ENCODE measurements around the gene IL1R1. TPM values are rescaled to one million over a fixed set of nuclear protein-coding genes. Genes with fewer than 3 reads are reported as not detected.

IL1R1 gene
- total RNA-seq, 1 donor from 2014 or later, result 2.2 TPM

DNA sequence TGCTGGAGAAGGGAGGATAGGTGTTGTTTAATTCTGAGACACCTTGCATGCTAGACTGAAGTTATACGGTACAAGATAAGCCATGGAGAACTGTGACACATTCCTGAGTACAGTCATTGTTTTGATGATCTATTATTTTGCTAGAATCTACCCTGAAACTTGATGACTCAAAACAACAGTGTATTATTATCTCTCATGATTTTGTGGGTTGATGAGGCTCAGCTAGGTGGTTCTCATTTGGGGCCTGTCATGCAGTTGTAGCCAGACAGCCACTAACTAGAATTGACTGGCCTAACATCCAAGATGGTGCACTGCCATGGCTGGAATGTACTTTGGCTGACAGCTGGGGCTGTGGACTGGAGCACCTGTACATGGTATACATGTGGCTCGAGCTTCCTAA, 5.4 kb upstream of the IL1R1 start:
- intact Hi-C loops (cut with micrococcal nuclease), result loop anchor here (2.0 to 5.0 kb wide), 4 partner anchors 22 to 230 kb away; no protein-coding TSS in a partner anchor
- Mint-ChIP-seq H3K4me3 (no peak overlapping the region), H3K4me1 (peaks cover 19% of the 10 kb centered on the region), H3K27ac (peak overlapping the region; percentile 73), H3K36me3 (ENCODE audit: low read depth) (peaks cover 4% of the 10 kb centered on the region), H3K9me3 (peaks cover 23% of the 10 kb centered on the region), H3K27me3 (peaks cover 26% of the 10 kb centered on the region)
- DNase-seq, result no peak

DNA sequence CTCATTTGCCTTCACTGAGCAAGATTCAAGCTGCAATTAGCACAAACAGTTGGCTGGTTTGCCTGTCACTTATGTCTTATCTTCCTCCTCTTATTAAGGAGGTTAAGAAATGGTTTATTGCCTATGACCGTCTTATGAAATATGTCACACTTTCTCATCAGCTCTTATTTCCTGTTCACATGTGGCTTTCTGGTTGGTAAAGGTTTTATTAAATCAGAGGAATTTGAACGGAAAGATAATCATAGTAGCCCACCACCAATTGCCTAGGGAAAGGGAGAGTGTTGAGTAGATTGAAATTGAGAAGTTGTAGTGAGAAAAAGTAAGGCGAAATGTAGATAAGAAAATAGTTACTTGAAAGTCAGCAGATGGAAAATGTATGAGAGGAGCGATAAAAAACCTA, 4.2 kb upstream of the IL1R1 start:
- intact Hi-C loops (cut with micrococcal nuclease), result loop anchor here (5.0 kb wide), 1 partner anchor 229 kb away; no protein-coding TSS in a partner anchor

DNA sequence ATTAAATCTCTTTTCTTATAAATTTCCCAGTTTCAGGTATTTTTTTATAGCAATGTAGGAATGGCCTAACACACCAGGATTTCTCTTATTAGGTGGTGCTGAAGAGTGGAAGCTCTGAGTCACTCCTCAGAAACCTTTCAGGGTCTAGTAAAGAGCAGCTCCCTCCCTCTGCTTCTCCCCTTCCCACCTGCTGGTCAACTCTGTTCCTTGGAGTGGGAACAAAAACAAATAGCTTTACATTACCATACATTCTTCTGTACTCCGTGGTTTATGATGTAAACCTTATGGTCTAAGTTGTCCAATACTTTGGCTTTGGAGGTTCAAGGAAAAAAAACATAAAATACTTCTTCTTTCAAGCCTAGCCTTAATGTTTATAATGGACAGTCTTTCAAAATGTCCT, 2.7 kb upstream of the IL1R1 start:
- H3K27ac Mint-ChIP-seq, result no peak overlapping the region
- peaks cover 24% of the 10 kb centered on the region for H3K4me1 Mint-ChIP-seq
- H3K4me3 Mint-ChIP-seq, result no peak overlapping the region
- intact Hi-C loops (cut with micrococcal nuclease), result loop anchor here (1.0 to 5.0 kb wide), 2 partner anchors 7 to 227 kb away; no protein-coding TSS in a partner anchor
- peaks cover 28% of the 10 kb centered on the region for H3K9me3 Mint-ChIP-seq
- peaks cover 35% of the 10 kb centered on the region for H3K27me3 Mint-ChIP-seq
- peaks cover 12% of the 10 kb centered on the region for H3K36me3 Mint-ChIP-seq (ENCODE audit: low read depth)
- DNase-seq, result no peak

More for the DNA sequence above, 4.2 kb upstream of the IL1R1 start:
- no peak for DNase-seq
- peaks cover 31% of the 10 kb centered on the region for H3K27me3 Mint-ChIP-seq
- H3K9me3 Mint-ChIP-seq, result peaks cover 25% of the 10 kb centered on the region
- no peak overlapping the region for H3K4me3 Mint-ChIP-seq
- H3K4me1 Mint-ChIP-seq, result peaks cover 24% of the 10 kb centered on the region
- peak overlapping the region; percentile 1 for H3K27ac Mint-ChIP-seq
- peaks cover 10% of the 10 kb centered on the region for H3K36me3 Mint-ChIP-seq (ENCODE audit: low read depth)

DNA sequence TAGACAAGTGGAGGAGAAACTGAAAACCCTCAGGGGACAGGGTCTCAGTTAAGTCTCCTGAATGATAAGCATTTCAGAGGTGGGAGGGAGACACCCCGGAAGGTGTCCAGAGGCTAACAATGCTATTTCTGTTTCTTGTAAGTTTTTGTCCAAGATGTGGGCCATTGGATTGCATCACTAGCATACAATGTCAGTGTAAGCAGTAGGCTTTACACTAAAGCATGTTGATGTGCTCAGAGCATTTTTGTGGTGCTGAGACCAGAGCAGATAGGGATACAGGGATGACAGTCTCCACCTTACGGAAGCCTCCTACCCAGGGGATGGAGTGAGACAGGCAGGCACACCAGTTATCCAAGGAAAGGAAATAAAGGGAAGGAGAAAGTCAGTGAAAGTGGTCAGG, 2.2 kb upstream of the IL1R1 start:
- peaks cover 32% of the 10 kb centered on the region for H3K9me3 Mint-ChIP-seq
- H3K36me3 Mint-ChIP-seq (ENCODE audit: low read depth), result peaks cover 15% of the 10 kb centered on the region
- peaks cover 35% of the 10 kb centered on the region for H3K27me3 Mint-ChIP-seq
- intact Hi-C loops (cut with micrococcal nuclease), result no loop called here
- no peak for DNase-seq
- H3K27ac Mint-ChIP-seq, result no peak overlapping the region
- H3K4me3 Mint-ChIP-seq, result no peak overlapping the region
- H3K4me1 Mint-ChIP-seq, result peaks cover 24% of the 10 kb centered on the region

GRCh38 chr2:102141011-102141943, 1.3 kb upstream of the IL1R1 start:
- DNase-seq, result no peak
- no peak overlapping the region for H3K27ac Mint-ChIP-seq
- intact Hi-C loops (cut with micrococcal nuclease), result no loop called here
- H3K36me3 Mint-ChIP-seq (ENCODE audit: low read depth), result peaks cover 15% of the 10 kb centered on the region
- H3K4me3 Mint-ChIP-seq, result peak overlapping the region; percentile 9
- H3K4me1 Mint-ChIP-seq, result peaks cover 24% of the 10 kb centered on the region
- peaks cover 35% of the 10 kb centered on the region for H3K9me3 Mint-ChIP-seq
- H3K27me3 Mint-ChIP-seq, result peaks cover 35% of the 10 kb centered on the region

- H3K4me1 Mint-ChIP-seq, result peaks cover 19% of the 10 kb centered on the region
- H3K36me3 Mint-ChIP-seq (ENCODE audit: low read depth), result peaks cover 17% of the 10 kb centered on the region
- H3K4me3 Mint-ChIP-seq, result peak overlapping the region; percentile 72
Observed at GRCh38 chr2:102142829-102143449, 393 bp downstream of the IL1R1 start.

GRCh38 chr2:102143450-102143985, 972 bp downstream of the IL1R1 start:
- H3K36me3 Mint-ChIP-seq (ENCODE audit: low read depth), result peaks cover 17% of the 10 kb centered on the region
- no peak for DNase-seq
- H3K9me3 Mint-ChIP-seq, result peaks cover 30% of the 10 kb centered on the region
- no peak overlapping the region for H3K27ac Mint-ChIP-seq
- peaks cover 19% of the 10 kb centered on the region for H3K4me1 Mint-ChIP-seq
- intact Hi-C loops (cut with micrococcal nuclease), result no loop called here
- peak overlapping the region; percentile 72 for H3K4me3 Mint-ChIP-seq
- peaks cover 33% of the 10 kb centered on the region for H3K27me3 Mint-ChIP-seq

More at GRCh38 chr2:102142829-102143449, 393 bp downstream of the IL1R1 start:
- H3K27me3 Mint-ChIP-seq, result peaks cover 35% of the 10 kb centered on the region
- H3K9me3 Mint-ChIP-seq, result peaks cover 33% of the 10 kb centered on the region
- H3K27ac Mint-ChIP-seq, result no peak overlapping the region
- DNase-seq, result no peak
- intact Hi-C loops (cut with micrococcal nuclease), result no loop called here

- Mint-ChIP-seq H3K4me3 (no peak overlapping the region), H3K9me3 (peaks cover 32% of the 10 kb centered on the region), H3K27me3 (peaks cover 33% of the 10 kb centered on the region), H3K36me3 (ENCODE audit: low read depth) (peaks cover 19% of the 10 kb centered on the region), H3K27ac (no peak overlapping the region), H3K4me1 (peaks cover 19% of the 10 kb centered on the region)
- intact Hi-C loops (cut with micrococcal nuclease), result no loop called here
- DNase-seq, result no peak
Observed at GRCh38 chr2:102144128-102144527, 1.6 kb downstream of the IL1R1 start.

DNA sequence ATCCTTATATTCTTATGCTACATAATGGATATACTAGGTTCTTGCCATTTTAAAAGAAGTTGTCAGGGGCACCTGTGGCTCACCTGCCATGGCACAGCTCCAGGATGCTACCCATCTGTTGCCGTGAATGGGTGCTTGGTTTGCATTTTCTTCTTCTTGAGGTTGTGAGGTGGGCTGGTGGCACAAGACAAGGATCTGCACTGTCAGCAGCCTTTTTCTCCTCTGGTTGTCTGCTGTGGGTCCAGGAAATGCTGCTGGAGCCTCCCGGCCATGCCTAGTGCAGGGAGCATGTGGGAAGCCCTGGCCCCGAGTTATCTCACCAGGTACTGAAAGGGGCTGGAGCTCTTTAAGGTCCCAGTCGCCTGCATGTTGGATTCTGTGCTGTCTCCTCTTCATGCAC, 2.6 kb downstream of the IL1R1 start:
- intact Hi-C loops (cut with micrococcal nuclease), result no loop called here
- no peak for DNase-seq
- Mint-ChIP-seq H3K9me3 (peaks cover 36% of the 10 kb centered on the region), H3K27ac (no peak overlapping the region), H3K4me3 (no peak overlapping the region), H3K27me3 (peaks cover 31% of the 10 kb centered on the region), H3K36me3 (ENCODE audit: low read depth) (peaks cover 17% of the 10 kb centered on the region), H3K4me1 (peaks cover 16% of the 10 kb centered on the region)

DNA sequence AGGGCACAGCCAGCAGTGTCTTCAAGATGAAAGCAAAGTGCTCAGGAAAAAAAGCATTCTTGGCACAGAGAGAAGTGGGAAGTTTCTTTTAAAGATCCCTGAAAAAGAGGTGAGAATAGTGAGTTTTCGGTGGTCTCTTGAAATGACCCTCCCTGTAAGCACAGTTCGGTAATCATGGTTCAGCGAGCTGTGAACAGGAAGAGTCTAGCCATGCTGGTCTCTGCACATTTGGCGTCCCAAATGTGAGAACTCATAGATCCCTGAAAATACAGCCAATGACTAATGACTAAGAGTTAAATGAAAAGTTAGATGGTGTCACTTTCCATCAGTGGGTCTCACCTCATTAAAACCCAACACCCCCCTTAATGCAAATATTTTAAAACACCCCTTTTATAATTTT, 3.4 kb downstream of the IL1R1 start:
- Mint-ChIP-seq H3K27me3 (peaks cover 25% of the 10 kb centered on the region), H3K4me3 (no peak overlapping the region), H3K27ac (no peak overlapping the region), H3K4me1 (peaks cover 16% of the 10 kb centered on the region), H3K36me3 (ENCODE audit: low read depth) (peaks cover 17% of the 10 kb centered on the region), H3K9me3 (peaks cover 37% of the 10 kb centered on the region)
- intact Hi-C loops (cut with micrococcal nuclease), result no loop called here
- DNase-seq, result no peak

GRCh38 chr2:102147935-102148334, 5.4 kb downstream of the IL1R1 start:
- H3K4me1 Mint-ChIP-seq, result peaks cover 13% of the 10 kb centered on the region
- H3K4me3 Mint-ChIP-seq, result no peak overlapping the region
- H3K9me3 Mint-ChIP-seq, result peaks cover 46% of the 10 kb centered on the region
- intact Hi-C loops (cut with micrococcal nuclease), result loop anchor here (1.0 kb wide), 1 partner anchor 9 kb away; no protein-coding TSS in a partner anchor
- peaks cover 9% of the 10 kb centered on the region for H3K27me3 Mint-ChIP-seq
- H3K36me3 Mint-ChIP-seq (ENCODE audit: low read depth), result peaks cover 12% of the 10 kb centered on the region
- peak; percentile 61 for DNase-seq
- peak overlapping the region; percentile 69 for H3K27ac Mint-ChIP-seq

DNA sequence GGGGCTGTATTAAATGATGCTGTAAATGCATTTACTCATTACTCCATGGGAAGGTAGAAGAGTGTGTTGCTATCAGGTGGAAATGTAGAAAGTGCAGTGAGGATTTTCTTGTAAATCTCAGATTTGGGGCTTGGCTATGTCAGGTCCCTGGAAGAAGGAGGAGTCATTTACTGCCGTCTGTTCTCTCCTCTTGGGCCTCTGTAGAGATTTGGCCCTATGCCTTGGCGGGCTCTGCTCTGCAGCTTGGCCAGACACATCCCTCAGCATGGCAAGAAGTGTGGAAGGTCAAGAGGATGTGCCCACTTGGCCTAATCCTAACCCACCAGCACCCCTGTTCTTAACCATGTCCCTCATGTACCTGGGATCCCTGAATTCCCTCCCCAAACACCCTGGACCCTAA, 6.7 kb downstream of the IL1R1 start:
- peaks cover 49% of the 10 kb centered on the region for H3K9me3 Mint-ChIP-seq
- intact Hi-C loops (cut with micrococcal nuclease), result no loop called here
- peaks cover 8% of the 10 kb centered on the region for H3K36me3 Mint-ChIP-seq (ENCODE audit: low read depth)

GRCh38 chr2:102149644-102150455, 7.3 kb downstream of the IL1R1 start:
- no peak overlapping the region for H3K4me3 Mint-ChIP-seq
- peaks cover 52% of the 10 kb centered on the region for H3K9me3 Mint-ChIP-seq
- DNase-seq, result no peak
- intact Hi-C loops (cut with micrococcal nuclease), result no loop called here
- peaks cover 10% of the 10 kb centered on the region for H3K36me3 Mint-ChIP-seq (ENCODE audit: low read depth)
- H3K4me1 Mint-ChIP-seq, result peaks cover 9% of the 10 kb centered on the region
- H3K27me3 Mint-ChIP-seq, result no peaks in the 10 kb centered on the region
- no peak overlapping the region for H3K27ac Mint-ChIP-seq

More for the DNA sequence above, 6.7 kb downstream of the IL1R1 start:
- H3K27me3 Mint-ChIP-seq, result peaks cover 1% of the 10 kb centered on the region
- no peak for DNase-seq
- no peak overlapping the region for H3K4me3 Mint-ChIP-seq
- no peak overlapping the region for H3K27ac Mint-ChIP-seq
- H3K4me1 Mint-ChIP-seq, result peaks cover 9% of the 10 kb centered on the region
